ENCODE measurements around the gene CLASP1.
"Not testable (repeated sequence)": the region's sequence is repeated elsewhere in the genome, so short reads cannot be mapped to it uniquely, and the experiment has no call there.

The CLASP1 gene

DNA sequence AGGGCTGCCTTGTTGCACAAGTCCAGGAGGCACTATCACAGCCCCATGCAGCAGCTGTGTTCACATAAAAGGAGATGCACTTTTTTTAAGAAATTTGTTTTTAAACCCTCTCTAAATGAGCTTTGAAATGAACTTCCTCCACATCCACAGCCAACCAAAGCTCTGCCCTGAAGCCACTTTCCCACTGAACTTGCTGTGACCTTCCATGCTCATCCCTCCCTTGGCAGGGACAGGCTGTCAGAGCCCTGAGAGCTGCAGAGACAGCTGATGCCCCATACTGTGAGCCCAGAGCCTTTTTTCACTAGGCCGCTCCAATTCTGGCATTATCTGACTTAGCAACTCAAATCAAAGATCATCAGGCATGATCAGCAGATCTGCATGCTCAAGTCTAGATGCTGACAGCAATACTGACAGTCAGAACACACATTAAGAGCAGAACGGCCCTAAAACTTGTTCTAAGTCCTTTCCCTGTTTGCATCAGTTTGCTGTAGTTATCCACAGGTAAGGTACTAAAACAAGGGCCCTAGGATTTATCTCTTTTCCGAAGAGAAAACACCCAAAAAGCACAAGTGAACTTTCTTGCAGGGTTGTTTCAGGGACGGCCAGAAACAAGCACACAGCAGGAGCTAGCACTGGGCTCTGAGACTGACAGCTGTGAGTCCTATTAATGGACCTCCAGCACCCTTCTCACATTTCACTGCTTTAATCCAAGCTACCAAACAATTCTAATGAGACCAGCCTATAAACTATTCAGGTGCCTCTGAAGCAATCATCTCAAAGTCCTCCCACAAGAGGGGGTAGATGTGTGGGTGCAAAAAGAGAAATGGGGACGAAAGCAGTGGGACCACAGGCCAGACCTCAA lies 83.6 kb downstream of the CLASP1 start:
- POLR2A ChIA-PET = no interaction called here

DNA sequence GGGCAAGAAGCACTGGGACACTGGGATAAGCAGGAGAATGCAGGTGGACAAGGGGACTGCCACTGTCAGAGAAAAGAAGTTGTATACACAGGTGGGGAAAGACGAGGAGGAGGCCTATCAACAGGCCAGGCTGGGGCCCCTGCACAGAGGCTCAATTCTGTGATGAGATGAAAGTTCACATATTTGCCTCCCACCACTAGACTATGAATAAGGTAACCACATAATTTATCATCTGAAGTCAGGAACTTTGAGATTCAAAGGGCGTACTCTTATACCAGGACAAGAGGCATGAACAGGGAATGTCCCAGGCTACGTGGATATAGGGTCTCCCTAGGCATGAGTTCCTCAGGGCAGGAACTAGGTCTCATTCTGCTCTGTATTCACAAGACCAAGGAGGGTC lies 84.4 kb downstream of the CLASP1 start:
- no peak for DNase-seq
- Histone ChIP-seq H3K4me3 (ENCODE audit: control insufficient read depth in 1 of 7, extremely low read depth in 1 of 7, insufficient read depth in 4 of 7, low read depth in 2 of 7, low read length in 6 of 7) (no peak overlapping the region), H3K9me3 (ENCODE audit: control extremely low read depth in 1 of 5, control insufficient read depth in 4 of 5, insufficient read depth in 2 of 5, low read depth in 1 of 5, low read length in 4 of 5) (peaks cover 0 to 3% (median 0%) of the 10 kb centered on the region in 5 experiments), H3K27me3 (replicated peaks in 2 of 5; ENCODE audit: control insufficient read depth in 4 of 5, insufficient read depth in 5 of 5, low read length in 4 of 5) (no peaks in the 10 kb centered on the region), H3K36me3 (ENCODE audit: control insufficient read depth in 4 of 4, insufficient read depth in 4 of 4, low read length in 3 of 4) (peaks cover 0 to 5% (median 2%) of the 10 kb centered on the region in 4 experiments), H3K4me1 (ENCODE audit: control extremely low read depth in 1 of 4, control insufficient read depth in 4 of 4, insufficient read depth in 4 of 4, low read length in 3 of 4) (no peaks in the 10 kb centered on the region), H3K27ac (ENCODE audit: insufficient read depth in 1 of 2, low read depth in 1 of 2, low read length in 2 of 2, poor library complexity in 1 of 2, severe bottlenecking in 2 of 2) (no peak overlapping the region)
- CTCF ChIA-PET = no interaction called here
- POLR2A ChIA-PET = no interaction called here
- 97% methylated on average over 2 of the region's 3 CpGs for WGBS (ENCODE audit: insufficient coverage)

More for the DNA sequence above, 83.6 kb downstream of the CLASP1 start:
- CTCF ChIA-PET = interaction anchor here (0.9 kb wide), 2 partner anchors 21 to 33 kb away, joined by 3 read pairs; no protein-coding TSS in a partner anchor
- Histone ChIP-seq H3K4me1 (ENCODE audit: control extremely low read depth in 1 of 4, control insufficient read depth in 4 of 4, insufficient read depth in 4 of 4, low read length in 3 of 4) (no peaks in the 10 kb centered on the region), H3K27me3 (replicated peaks in 2 of 5; ENCODE audit: control insufficient read depth in 4 of 5, insufficient read depth in 5 of 5, low read length in 4 of 5) (no peaks in the 10 kb centered on the region), H3K4me3 (ENCODE audit: control insufficient read depth in 1 of 7, extremely low read depth in 1 of 7, insufficient read depth in 4 of 7, low read depth in 2 of 7, low read length in 6 of 7) (no peak overlapping the region), H3K36me3 (ENCODE audit: control insufficient read depth in 4 of 4, insufficient read depth in 4 of 4, low read length in 3 of 4) (peaks cover 0 to 7% (median 2%) of the 10 kb centered on the region in 4 experiments), H3K27ac (ENCODE audit: insufficient read depth in 1 of 2, low read depth in 1 of 2, low read length in 2 of 2, poor library complexity in 1 of 2, severe bottlenecking in 2 of 2) (no peak overlapping the region), H3K9me3 (ENCODE audit: control extremely low read depth in 1 of 5, control insufficient read depth in 4 of 5, insufficient read depth in 2 of 5, low read depth in 1 of 5, low read length in 4 of 5) (peaks cover 0 to 3% (median 0%) of the 10 kb centered on the region in 5 experiments)
- DNase-seq = no peak
- WGBS (ENCODE audit: insufficient coverage) = 97% methylated on average over 3 of the region's 5 CpGs

DNA sequence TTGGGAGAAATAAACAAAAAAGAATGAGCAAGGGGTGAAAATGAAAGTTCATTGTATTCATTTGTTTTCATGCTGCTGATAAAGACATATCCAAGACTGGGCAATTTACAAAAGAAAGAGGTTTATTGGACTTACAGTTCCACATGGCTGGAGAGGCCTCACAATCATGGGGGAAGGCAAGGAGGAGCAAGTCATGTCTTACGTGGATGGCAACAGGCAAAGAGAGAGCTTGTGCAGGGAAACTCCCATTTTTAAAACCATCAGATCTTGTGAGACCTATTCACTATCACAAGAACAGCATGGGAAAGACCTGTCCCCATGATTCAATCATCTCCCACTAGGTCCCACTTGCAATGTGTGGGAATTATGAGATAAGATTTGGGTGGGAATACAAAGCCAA lies 85.5 kb downstream of the CLASP1 start:
- POLR2A ChIA-PET = interaction anchor here (0.6 kb wide), 1 partner anchor 19 kb away, joined by 4 read pairs; no protein-coding TSS in a partner anchor
- H3K4me1 ChIP-seq (ENCODE audit: control extremely low read depth in 1 of 4, control insufficient read depth in 4 of 4, insufficient read depth in 4 of 4, low read length in 3 of 4); H3K36me3 ChIP-seq (ENCODE audit: control insufficient read depth in 4 of 4, insufficient read depth in 4 of 4, low read length in 3 of 4); H3K9me3 ChIP-seq (ENCODE audit: control extremely low read depth in 1 of 5, control insufficient read depth in 4 of 5, insufficient read depth in 2 of 5, low read depth in 1 of 5, low read length in 4 of 5); H3K27ac ChIP-seq (ENCODE audit: insufficient read depth in 1 of 2, low read depth in 1 of 2, low read length in 2 of 2, poor library complexity in 1 of 2, severe bottlenecking in 2 of 2); CTCF ChIA-PET; DNase-seq; H3K4me3 ChIP-seq (ENCODE audit: control insufficient read depth in 1 of 7, extremely low read depth in 1 of 7, insufficient read depth in 4 of 7, low read depth in 2 of 7, low read length in 6 of 7); H3K27me3 ChIP-seq (replicated peaks in 2 of 5; ENCODE audit: control insufficient read depth in 4 of 5, insufficient read depth in 5 of 5, low read length in 4 of 5): not testable (repeated sequence)
- WGBS (ENCODE audit: insufficient coverage) = no CpG with 5 or more reads among the region's 1 CpG

DNA sequence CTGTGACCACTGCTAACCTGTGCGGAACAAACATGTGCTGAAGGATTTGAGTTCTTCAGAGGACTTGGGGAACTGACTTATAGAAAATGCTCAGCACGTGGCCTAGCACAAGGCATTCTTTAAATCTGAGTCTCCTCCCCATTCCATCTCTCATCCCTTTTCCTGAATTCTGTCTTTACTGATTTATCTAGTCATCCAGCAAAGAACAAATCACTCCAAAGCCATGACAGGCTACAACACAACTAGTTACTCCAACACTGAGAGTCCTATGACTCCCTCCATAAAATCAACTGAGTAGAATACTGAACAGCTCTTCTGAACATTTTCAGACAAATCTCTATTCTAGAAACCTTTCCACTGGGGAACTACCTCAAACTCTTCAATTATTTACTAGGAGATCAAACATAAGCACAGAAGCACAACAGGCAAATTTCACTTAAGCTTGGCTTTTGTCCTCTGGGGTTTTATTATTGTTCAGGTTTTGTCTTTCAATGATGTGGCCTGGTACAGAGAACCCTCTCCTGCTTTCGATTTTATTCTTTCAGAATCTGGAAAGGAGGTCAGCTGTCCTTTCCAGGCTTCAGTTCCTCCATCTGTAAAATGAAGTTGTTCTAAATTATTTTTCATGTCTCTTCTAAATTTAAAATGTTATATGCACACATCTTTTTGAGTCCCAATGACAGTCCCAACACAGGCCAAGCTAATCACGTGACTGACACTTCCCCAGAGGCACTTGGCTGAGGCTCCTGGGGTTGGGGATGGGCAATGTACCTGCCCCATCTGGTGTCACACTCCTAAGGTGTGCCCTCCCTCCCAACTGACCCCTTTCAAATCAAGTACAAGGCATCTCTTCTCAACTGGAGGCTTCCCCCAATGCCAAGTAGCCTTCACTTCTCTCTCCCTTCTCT lies 86.7 kb downstream of the CLASP1 start:
- CTCF ChIA-PET = interaction anchor here (1.1 to 1.3 kb wide), 4 partner anchors 9 to 17 kb away, joined by 3 to 4 read pairs (median 3); no protein-coding TSS in a partner anchor
- whole genome bisulfite sequencing (ENCODE audit: insufficient coverage) = 100% methylated on average over 3 of the region's 4 CpGs
- no peak overlapping the region for H3K27ac ChIP-seq (ENCODE audit: insufficient read depth in 1 of 2, low read depth in 1 of 2, low read length in 2 of 2, poor library complexity in 1 of 2, severe bottlenecking in 2 of 2)

DNA sequence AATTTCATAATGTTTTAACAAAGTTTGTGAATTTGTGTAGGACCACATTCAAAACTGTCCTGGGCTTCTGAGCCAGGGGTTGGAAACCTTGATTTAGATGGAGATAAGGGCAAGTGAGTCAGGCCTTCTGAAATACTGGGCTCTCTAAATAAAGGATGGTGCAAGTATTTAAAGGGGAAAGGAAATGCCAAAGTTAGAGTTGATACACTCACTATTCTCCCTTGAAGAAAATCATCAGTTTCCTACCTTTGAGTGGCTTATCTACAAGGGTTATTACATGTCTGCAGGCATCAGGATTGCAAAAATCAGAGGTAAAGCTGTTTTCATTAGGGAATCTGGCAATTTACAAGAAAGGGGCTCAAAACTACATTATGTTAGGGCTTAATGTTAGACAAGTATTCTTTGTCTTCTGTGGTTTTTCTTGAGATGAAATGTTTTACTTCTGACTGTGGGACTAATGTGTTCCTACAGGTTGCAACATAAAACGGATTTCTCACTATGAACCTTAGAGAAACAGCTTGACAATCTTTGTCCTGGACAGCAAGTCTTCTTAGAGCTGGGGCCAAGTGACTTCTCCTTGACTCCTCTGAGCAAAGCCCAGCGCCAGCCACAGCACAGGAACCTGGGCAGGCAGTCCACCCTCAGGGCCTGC lies 87.5 kb downstream of the CLASP1 start:
- Histone ChIP-seq H3K36me3 (ENCODE audit: control insufficient read depth in 4 of 4, insufficient read depth in 4 of 4, low read length in 3 of 4) (no peaks in the 10 kb centered on the region), H3K4me3 (ENCODE audit: control insufficient read depth in 1 of 7, extremely low read depth in 1 of 7, insufficient read depth in 4 of 7, low read depth in 2 of 7, low read length in 6 of 7) (no peak overlapping the region), H3K27me3 (replicated peaks in 2 of 5; ENCODE audit: control insufficient read depth in 4 of 5, insufficient read depth in 5 of 5, low read length in 4 of 5) (no peaks in the 10 kb centered on the region), H3K27ac (ENCODE audit: insufficient read depth in 1 of 2, low read depth in 1 of 2, low read length in 2 of 2, poor library complexity in 1 of 2, severe bottlenecking in 2 of 2) (no peak overlapping the region), H3K4me1 (ENCODE audit: control extremely low read depth in 1 of 4, control insufficient read depth in 4 of 4, insufficient read depth in 4 of 4, low read length in 3 of 4) (no peaks in the 10 kb centered on the region), H3K9me3 (ENCODE audit: control extremely low read depth in 1 of 5, control insufficient read depth in 4 of 5, insufficient read depth in 2 of 5, low read depth in 1 of 5, low read length in 4 of 5) (peaks cover 0 to 3% (median 0%) of the 10 kb centered on the region in 5 experiments)
- 86% methylated on average over 1 of the region's 2 CpGs for WGBS (ENCODE audit: insufficient coverage)
- POLR2A ChIA-PET = no interaction called here
- DNase-seq = no peak
- CTCF ChIA-PET = interaction anchor here (0.7 to 1.3 kb wide), 5 partner anchors 9 to 16 kb away, joined by 3 to 4 read pairs (median 3); no protein-coding TSS in a partner anchor

More for the DNA sequence above, 86.7 kb downstream of the CLASP1 start:
- POLR2A ChIA-PET = no interaction called here
- Histone ChIP-seq H3K27me3 (replicated peaks in 2 of 5; ENCODE audit: control insufficient read depth in 4 of 5, insufficient read depth in 5 of 5, low read length in 4 of 5) (no peaks in the 10 kb centered on the region), H3K4me3 (ENCODE audit: control insufficient read depth in 1 of 7, extremely low read depth in 1 of 7, insufficient read depth in 4 of 7, low read depth in 2 of 7, low read length in 6 of 7) (no peak overlapping the region), H3K36me3 (ENCODE audit: control insufficient read depth in 4 of 4, insufficient read depth in 4 of 4, low read length in 3 of 4) (peaks cover 0 to 3% (median 1%) of the 10 kb centered on the region in 4 experiments), H3K9me3 (ENCODE audit: control extremely low read depth in 1 of 5, control insufficient read depth in 4 of 5, insufficient read depth in 2 of 5, low read depth in 1 of 5, low read length in 4 of 5) (peaks cover 0 to 3% (median 0%) of the 10 kb centered on the region in 5 experiments), H3K4me1 (ENCODE audit: control extremely low read depth in 1 of 4, control insufficient read depth in 4 of 4, insufficient read depth in 4 of 4, low read length in 3 of 4) (no peaks in the 10 kb centered on the region)
- no peak for DNase-seq

DNA sequence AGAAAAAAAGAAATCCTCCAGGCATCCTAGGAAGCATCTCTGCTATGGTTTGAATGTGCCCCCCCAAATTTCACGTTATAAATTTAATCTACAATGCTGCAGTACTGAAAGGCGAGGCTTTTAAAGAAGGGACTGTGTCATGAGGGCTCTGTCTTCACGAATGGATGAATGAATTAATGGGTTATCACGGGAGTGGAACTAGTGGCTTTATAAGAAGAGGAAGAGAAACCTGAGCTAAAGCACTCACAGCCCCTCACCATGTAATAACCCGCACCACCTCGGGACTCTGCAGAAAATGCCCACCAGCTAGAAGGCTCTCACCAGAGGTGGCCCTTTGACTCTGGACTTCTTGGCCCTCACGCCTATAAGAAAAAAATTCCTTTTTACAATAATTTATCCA lies 90.9 kb downstream of the CLASP1 start:
- H3K27me3 ChIP-seq (replicated peaks in 2 of 5; ENCODE audit: control insufficient read depth in 4 of 5, insufficient read depth in 5 of 5, low read length in 4 of 5) = no peaks in the 10 kb centered on the region
- 100% methylated on average over 1 of the region's 7 CpGs for WGBS (ENCODE audit: insufficient coverage)
- DNase-seq = no peak
- no peaks in the 10 kb centered on the region for H3K4me1 ChIP-seq (ENCODE audit: control extremely low read depth in 1 of 4, control insufficient read depth in 4 of 4, insufficient read depth in 4 of 4, low read length in 3 of 4)
- H3K36me3 ChIP-seq (ENCODE audit: control insufficient read depth in 4 of 4, insufficient read depth in 4 of 4, low read length in 3 of 4) = no peaks in the 10 kb centered on the region
- ChIA-PET CTCF (interaction anchor here (1.0 kb wide), 1 partner anchor 27 kb away, joined by 3 read pairs; no protein-coding TSS in a partner anchor), POLR2A (no interaction called here)
- H3K9me3 ChIP-seq (ENCODE audit: control extremely low read depth in 1 of 5, control insufficient read depth in 4 of 5, insufficient read depth in 2 of 5, low read depth in 1 of 5, low read length in 4 of 5) = no peaks in the 10 kb centered on the region
- H3K4me3 ChIP-seq (ENCODE audit: control insufficient read depth in 1 of 7, extremely low read depth in 1 of 7, insufficient read depth in 4 of 7, low read depth in 2 of 7, low read length in 6 of 7) = no peak overlapping the region
- no peak overlapping the region for H3K27ac ChIP-seq (ENCODE audit: insufficient read depth in 1 of 2, low read depth in 1 of 2, low read length in 2 of 2, poor library complexity in 1 of 2, severe bottlenecking in 2 of 2)
